Endothelial cell of umbilical vein (primary cell): ENCODE results near the gene ROPN1L. TPM values are rescaled to one million over a fixed set of nuclear protein-coding genes. Genes with fewer than 3 reads are reported as not detected.

ENCODE experiments used
- BruUV-seq: library from RNA; stranded (reverse); fragments of 400-500 nt; replicated peaks from 2 replicates; lab custom pipeline; 2021; lab: Mats Ljungman, UMichigan
- CTCF ChIA-PET: fragments of 300-600, 350-600 bp; sonication (Branson Sonifier 250); formaldehyde crosslinking; loops from one replicate; lab custom pipeline; 2021; ENCODE audit warnings: antibody characterized with exemption, inconsistent platforms; lab: Charles Lee
- POLR2A ChIA-PET: fragments of 300-600, 350-600 bp; sonication (Branson Sonifier 250); formaldehyde crosslinking; loops from one replicate; lab custom pipeline; 2021; ENCODE audit warnings: antibody characterized with exemption, inconsistent platforms; lab: Charles Lee
- DNase-seq: peaks from one replicate; pipeline ENCODE4 v3.0.0-alpha.2; 2011; ENCODE audit warnings: low read depth, low spot score
- FAIRE-seq: peaks from 2 replicates; lab custom pipeline; 2011; peaks lifted over from hg19 to GRCh38; lab: Jason Lieb, UNC
- H2AFZ ChIP-seq: 2 replicates; pipeline ENCODE4 v1.6.0; 2012; ENCODE audit warnings: low read depth, low read length, control low read depth, inconsistent platforms
- H3K27ac ChIP-seq: 2 replicates; pipeline ENCODE4 v1.5.1; 2011; ENCODE audit warnings: low read depth, mild to moderate bottlenecking, control low read depth, low read length, moderate library complexity; ENCODE audit not compliant: insufficient read depth
- H3K27me3 ChIP-seq, 2 experiments: 2 replicates each; pipeline versions ENCODE4 v1.6.0 to v1.6.1; 2011; ENCODE audit warnings: low read length in 2 of 2, mixed read lengths in 1 of 2; ENCODE audit not compliant: control insufficient read depth in 2 of 2, insufficient read depth in 2 of 2
- H3K36me3 ChIP-seq, 2 experiments: 2 replicates in 1 of 2; 3 replicates in 1 of 2; pipeline ENCODE4 v1.5.1; 2011; ENCODE audit warnings: low read length in 2 of 2, mild to moderate bottlenecking in 1 of 2, moderate library complexity in 1 of 2; ENCODE audit not compliant: control insufficient read depth in 2 of 2, insufficient read depth in 2 of 2; ENCODE audit errors: extremely low read depth in 1 of 2
- H3K4me1 ChIP-seq: 3 replicates; pipeline ENCODE4 v1.5.1; 2011; ENCODE audit warnings: mild to moderate bottlenecking, low read length; ENCODE audit not compliant: control insufficient read depth, insufficient read depth; ENCODE audit errors: extremely low read depth
- H3K4me2 ChIP-seq: 2 replicates; pipeline ENCODE4 v1.6.1; 2011; ENCODE audit warnings: low read length, control low read depth, mixed read lengths; ENCODE audit not compliant: insufficient read depth
- H3K4me3 ChIP-seq, 3 experiments: fragments of 200-600 bp in 1 of 3; sonication (generic), shearing (Covaris generic) in 1 of 3; replicated peaks in 1 of 3; 2 replicates each; pipeline ENCODE4 v1.5.1; 2011 to 2016; ENCODE audit warnings: control low read depth in 3 of 3, low read length in 3 of 3, mild to moderate bottlenecking in 2 of 3, inconsistent platforms in 1 of 3, low read depth in 1 of 3, moderate library complexity in 1 of 3; ENCODE audit not compliant: insufficient read depth in 1 of 3
- H3K79me2 ChIP-seq: 2 replicates; pipeline ENCODE4 v1.6.0; 2012; ENCODE audit warnings: low read length, inconsistent platforms; ENCODE audit not compliant: control insufficient read depth, insufficient read depth
- H3K9ac ChIP-seq: replicated peaks from 2 replicates; pipeline ENCODE3; 2011; ENCODE audit warnings: low read length, control low read depth; ENCODE audit not compliant: insufficient read depth; ENCODE audit errors: extremely low read depth
- H3K9me1 ChIP-seq: replicated peaks from 3 replicates; pipeline ENCODE4 v1.6.0; 2011; ENCODE audit warnings: mild to moderate bottlenecking, low read length; ENCODE audit not compliant: control insufficient read depth, insufficient read depth; ENCODE audit errors: extremely low read depth
- H3K9me3 ChIP-seq: replicated peaks from 2 replicates; pipeline ENCODE4 v1.5.1; 2012; ENCODE audit warnings: low read length, inconsistent platforms; ENCODE audit not compliant: control insufficient read depth, insufficient read depth
- H4K20me1 ChIP-seq: replicated peaks from 2 replicates; pipeline ENCODE3; 2011; ENCODE audit warnings: mild to moderate bottlenecking, low read length; ENCODE audit not compliant: control insufficient read depth, insufficient read depth; ENCODE audit errors: extremely low read depth
- EZH2 ChIP-seq: IDR thresholded peaks from 2 replicates; pipeline ENCODE4 v1.6.1; 2012; ENCODE audit warnings: borderline replicate concordance, low read depth, mild to moderate bottlenecking, moderate library complexity, low read length, inconsistent platforms; ENCODE audit not compliant: severe bottlenecking
- FOS ChIP-seq: IDR thresholded peaks from 2 replicates; pipeline ENCODE4 v1.6.1; 2011; ENCODE audit warnings: mild to moderate bottlenecking, low read length, moderate library complexity, borderline replicate concordance; ENCODE audit not compliant: insufficient read depth
- GATA2 ChIP-seq: IDR thresholded peaks from 2 replicates; pipeline ENCODE4 v1.7.0; 2011; ENCODE audit warnings: low read depth, mild to moderate bottlenecking, moderate library complexity, mixed read lengths, low read length; ENCODE audit not compliant: insufficient read length, insufficient read depth
- JUN ChIP-seq: IDR thresholded peaks from 2 replicates; pipeline ENCODE4 v1.6.1; 2011; ENCODE audit warnings: borderline replicate concordance, low read depth; ENCODE audit not compliant: insufficient read length, insufficient read depth
- MYC ChIP-seq: IDR thresholded peaks from one replicate; pipeline ENCODE4 v1.6.1; 2011; ENCODE audit warnings: mild to moderate bottlenecking, low read depth, low read length
- POLR2AphosphoS5 ChIP-seq: IDR thresholded peaks from 2 replicates; pipeline ENCODE4 v1.6.1; 2012; ENCODE audit warnings: low read depth, mild to moderate bottlenecking, control low read depth, low read length, moderate library complexity; ENCODE audit not compliant: insufficient read depth
- dilution Hi-C: fragments of 300-500 bp; cut with MboI; formaldehyde crosslinking; loops from one replicate; pipeline ENCODE4 v1.15.0; 2019; ENCODE audit warnings: low sequenced_read_pairs; ENCODE audit not compliant: extremely low pct_ligation_motif_present
- intact Hi-C: fragments of 100-400 bp; cut with micrococcal nuclease; formaldehyde crosslinking; loops from one replicate; pipeline ENCODE4 v1.10.0; 2022
- polyA plus RNA-seq, 4 experiments: library from polyadenylated mRNA; depleted of rRNA in 3 of 4; stranded (reverse) in 3 of 4; unstranded in 1 of 4; fragments of >200 nt; gene quantifications; 2 replicates each; pipeline versions ENCODE4 v1.2.1 to v1.2.3, GENCODE V29; 2011 to 2012; ENCODE audit warnings: missing spikeins in 1 of 4
- total RNA-seq: library from RNA; stranded (reverse); gene quantifications from 2 replicates; pipeline ENCODE4 v1.2.3, GENCODE V29; 2021
- TF ChIP-seq, protein P1 (sequence below), 2 donors: IDR thresholded peaks; 1 replicate in 1 of 2; 2 replicates in 1 of 2; pipeline ENCODE4 v1.5.1; 2011; ENCODE audit warnings: low read length in 2 of 2, mild to moderate bottlenecking in 2 of 2, moderate library complexity in 2 of 2, control low read depth in 1 of 2, inconsistent platforms in 1 of 2, low read depth in 1 of 2; ENCODE audit not compliant: insufficient read depth in 1 of 2; ENCODE audit errors: extremely low read depth in 1 of 2
- TF ChIP-seq, protein P2 (sequence below): IDR thresholded peaks from 2 replicates; pipeline ENCODE4 v1.6.1; 2011; ENCODE audit not compliant: insufficient read depth, insufficient read length

Gene ROPN1L
- total and polyA plus RNA-seq, 2 donors (not counting 3 experiments of a cell fraction or from before 2014, with no cell fraction given) = 0.30 to 0.60 TPM

DNA sequence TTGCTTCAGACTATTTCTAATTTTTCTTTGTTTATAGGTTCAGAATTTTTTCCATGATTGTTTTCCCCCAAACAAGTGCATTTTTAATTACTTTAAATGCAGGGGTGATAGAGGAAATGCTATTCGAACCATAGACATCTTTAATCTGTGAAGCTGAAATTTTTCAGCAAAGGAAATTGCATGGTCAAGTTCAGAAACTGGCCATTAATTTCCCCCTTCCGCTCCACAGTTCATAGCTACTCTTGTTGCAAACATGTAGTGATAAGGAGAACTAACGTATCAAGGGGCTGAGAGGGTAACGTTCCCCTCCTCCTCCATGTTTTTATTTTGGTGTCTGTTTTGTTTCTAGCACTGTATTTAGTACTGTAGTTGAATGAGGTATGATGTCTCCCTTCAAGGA is 3.4 kb upstream of the ROPN1L start:
- CTCF ChIA-PET = interaction anchor here (1.5 to 4.8 kb wide), 3 partner anchors 11 to 189 kb away, joined by 3 to 24 read pairs (median 4); no protein-coding TSS in a partner anchor

More for the DNA sequence above, 3.4 kb upstream of the ROPN1L start:
- Histone ChIP-seq H3K4me2 (no peak overlapping the region), H3K4me1 (peaks cover 14% of the 10 kb centered on the region), H3K36me3 (peaks cover 4 to 9% of the 10 kb centered on the region in 2 experiments), H3K27me3 (no peaks in the 10 kb centered on the region), H2AFZ (no peak overlapping the region), H3K79me2 (no peaks in the 10 kb centered on the region), H4K20me1 (no peaks in the 10 kb centered on the region), H3K9me3 (no peaks in the 10 kb centered on the region), H3K4me3 (no peak overlapping the region), H3K27ac (no peak overlapping the region), H3K9me1 (no peaks in the 10 kb centered on the region), H3K9ac (no peak overlapping the region)
- BruUV-seq = no TSS peak
- POLR2A ChIA-PET = no interaction called here
- no peak for DNase-seq
- TF ChIP-seq GATA2 = no peak
- TF ChIP-seq JUN = no peak
- TF ChIP-seq, protein P1, sequence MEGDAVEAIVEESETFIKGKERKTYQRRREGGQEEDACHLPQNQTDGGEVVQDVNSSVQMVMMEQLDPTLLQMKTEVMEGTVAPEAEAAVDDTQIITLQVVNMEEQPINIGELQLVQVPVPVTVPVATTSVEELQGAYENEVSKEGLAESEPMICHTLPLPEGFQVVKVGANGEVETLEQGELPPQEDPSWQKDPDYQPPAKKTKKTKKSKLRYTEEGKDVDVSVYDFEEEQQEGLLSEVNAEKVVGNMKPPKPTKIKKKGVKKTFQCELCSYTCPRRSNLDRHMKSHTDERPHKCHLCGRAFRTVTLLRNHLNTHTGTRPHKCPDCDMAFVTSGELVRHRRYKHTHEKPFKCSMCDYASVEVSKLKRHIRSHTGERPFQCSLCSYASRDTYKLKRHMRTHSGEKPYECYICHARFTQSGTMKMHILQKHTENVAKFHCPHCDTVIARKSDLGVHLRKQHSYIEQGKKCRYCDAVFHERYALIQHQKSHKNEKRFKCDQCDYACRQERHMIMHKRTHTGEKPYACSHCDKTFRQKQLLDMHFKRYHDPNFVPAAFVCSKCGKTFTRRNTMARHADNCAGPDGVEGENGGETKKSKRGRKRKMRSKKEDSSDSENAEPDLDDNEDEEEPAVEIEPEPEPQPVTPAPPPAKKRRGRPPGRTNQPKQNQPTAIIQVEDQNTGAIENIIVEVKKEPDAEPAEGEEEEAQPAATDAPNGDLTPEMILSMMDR (IDR thresholded peaks at IDR 0.05; ENCODE audit: extremely low read depth in 1 of 2, insufficient read depth in 1 of 2, low read depth in 1 of 2, low read length in 2 of 2) = no peak
- TF ChIP-seq, protein P2, sequence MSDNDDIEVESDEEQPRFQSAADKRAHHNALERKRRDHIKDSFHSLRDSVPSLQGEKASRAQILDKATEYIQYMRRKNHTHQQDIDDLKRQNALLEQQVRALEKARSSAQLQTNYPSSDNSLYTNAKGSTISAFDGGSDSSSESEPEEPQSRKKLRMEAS = no peak
- no peak for TF ChIP-seq FOS
- TF ChIP-seq POLR2AphosphoS5 = no peak
- no peak for TF ChIP-seq MYC
- no peak for TF ChIP-seq EZH2
- intact Hi-C loops (no loop called here), dilution Hi-C loops (no loop called here)
- no peak for FAIRE-seq
